ENCODE data around the gene TIFAB.

GRCh38 chr5:135438636-135439221 lies 13.4 kb downstream of the TIFAB start:
- TF ChIP-seq EZH2phosphoT487 (IDR thresholded peaks at IDR 0.05; ENCODE audit: borderline replicate concordance, low read depth) (no peak), CTCF (IDR thresholded peaks at IDR 0.05) (no peak), USF2 (IDR thresholded peaks at IDR 0.05; ENCODE audit: borderline replicate concordance, low read depth, low read length) (no peak)
